ENCODE measurements around the gene NGLY1. TPM values are rescaled to one million over a fixed set of nuclear protein-coding genes. Genes with fewer than 3 reads are reported as not detected.

Gene NGLY1
- 39.4 and 45.1 TPM in 2 replicates for total RNA-seq (2014; rRNA removed; shearing (Covaris generic))
- polyA plus RNA-seq (2014; cell fraction: nucleus; rRNA removed), result 32.5 and 47.6 TPM in 2 replicates

GRCh38 chr3:25782938-25783660 lies at the start of gene NGLY1:
NGLY1 (minus strand) TSS chr3:25783443; CDS start chr3:25783390, 53 bp downstream.
- peak; percentile 68 for DNase-seq (ENCODE audit: extremely low read depth, low read depth)

DNA sequence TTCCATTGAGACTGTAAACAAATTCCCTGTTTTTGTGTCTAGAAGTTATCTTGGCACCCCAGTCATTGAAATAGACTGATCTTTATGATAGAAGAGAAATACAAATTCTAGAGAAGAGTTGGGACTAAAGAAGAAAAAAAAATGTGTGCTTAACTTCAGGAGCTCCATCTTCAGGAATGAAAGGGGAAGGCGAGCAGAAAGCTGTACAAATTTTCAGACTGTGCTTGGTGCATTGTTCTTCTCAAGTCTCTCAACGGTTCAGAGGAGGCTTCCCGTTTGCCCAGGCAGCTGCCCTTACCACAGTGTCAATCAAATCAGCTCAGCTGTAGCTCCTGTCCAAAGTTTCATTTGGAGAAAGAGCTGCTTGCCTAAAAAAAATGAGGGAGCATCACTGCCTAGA lies 48.3 kb upstream of the NGLY1 start:
- DNase-seq (ENCODE audit: extremely low read depth, low read depth), result no peak

DNA sequence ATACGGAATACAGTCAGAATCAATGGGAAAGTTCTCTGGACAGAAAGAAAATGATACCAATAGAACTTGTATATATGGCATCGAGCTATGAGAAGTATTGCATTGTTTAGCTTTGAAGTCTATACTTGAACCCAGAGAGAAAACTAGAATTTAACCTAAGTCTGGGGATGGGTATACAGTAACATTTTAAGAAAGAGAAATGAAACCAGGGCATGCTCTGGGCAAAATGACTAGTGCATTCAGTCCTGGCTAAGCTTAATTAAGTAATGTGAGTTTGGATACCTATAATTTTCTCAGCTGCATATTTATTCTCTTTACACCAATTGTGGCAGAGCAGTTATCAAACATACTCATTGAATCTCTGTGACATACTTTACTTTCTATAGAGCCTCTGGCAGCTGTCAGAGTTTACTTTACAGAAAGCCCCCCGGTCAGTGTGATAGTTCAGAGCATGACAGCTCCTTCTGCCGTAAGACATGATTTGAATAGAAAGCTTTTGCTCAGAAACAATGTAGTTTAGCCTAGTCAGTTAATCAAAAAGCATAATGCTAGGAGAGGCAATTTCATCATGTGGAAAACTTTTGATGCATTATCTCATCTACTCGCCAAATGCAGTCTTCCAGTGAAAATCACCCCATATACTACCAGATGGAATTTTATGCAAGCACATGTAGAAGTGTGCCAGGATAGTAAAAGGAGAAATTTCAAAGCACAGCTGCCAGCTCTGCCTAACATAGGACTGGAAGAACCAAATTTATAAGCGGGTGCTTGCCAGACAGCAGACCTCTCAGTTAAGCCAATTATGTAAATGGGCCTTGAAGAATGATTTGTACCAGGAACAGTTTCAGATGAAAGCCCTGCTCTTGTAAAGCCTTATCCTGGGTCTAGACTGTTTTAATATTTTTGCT lies 47.4 kb upstream of the NGLY1 start:
- DNase-seq (ENCODE audit: extremely low read depth, low read depth), result no peak

- no peak for DNase-seq (ENCODE audit: extremely low read depth, low read depth)
These were observed 43.3 kb upstream of the NGLY1 start for GRCh38 chr3:25826510-25826909.

- DNase-seq (ENCODE audit: extremely low read depth, low read depth), result no peak
These were observed 40.1 kb upstream of the NGLY1 start for GRCh38 chr3:25823314-25823713.

DNA sequence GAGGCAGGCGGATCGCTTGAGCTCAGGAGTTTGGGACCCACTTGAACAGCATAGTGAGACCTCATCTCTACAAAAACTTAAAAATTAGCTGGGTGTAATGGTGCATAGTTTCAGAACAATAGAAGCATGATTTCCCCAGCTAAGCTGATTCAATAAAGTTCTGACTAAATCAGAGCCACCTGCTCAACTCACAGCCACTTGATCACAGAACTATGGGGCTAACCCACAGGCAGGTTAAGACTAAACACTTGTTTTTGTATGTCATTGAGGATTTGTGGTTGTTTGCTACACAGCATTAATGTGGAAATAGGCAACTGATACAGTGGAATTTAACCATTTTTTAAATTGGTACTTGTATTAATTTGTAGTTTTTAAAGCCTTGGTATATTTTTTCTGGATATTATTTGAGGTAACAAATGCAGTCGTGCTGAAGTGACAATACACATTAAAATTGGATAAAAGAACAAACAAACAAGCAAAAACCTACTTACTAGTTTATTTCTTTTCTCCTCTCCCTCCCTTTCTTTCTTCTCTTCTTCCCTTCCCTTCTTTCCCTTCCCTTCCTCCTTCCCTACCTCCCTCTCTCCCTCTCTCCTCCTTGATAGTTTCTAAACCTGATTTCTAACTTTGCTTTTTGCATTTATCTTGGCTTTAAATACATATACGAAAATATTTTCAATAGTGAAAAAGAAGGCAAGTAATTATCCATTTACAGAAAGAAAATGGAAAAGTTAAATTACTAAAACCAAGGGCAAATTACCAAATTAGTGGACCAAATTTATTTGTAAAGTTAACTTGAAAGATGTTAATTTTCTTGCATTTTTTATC lies 38.7 kb upstream of the NGLY1 start:
- no peak for DNase-seq (ENCODE audit: extremely low read depth, low read depth)

DNA sequence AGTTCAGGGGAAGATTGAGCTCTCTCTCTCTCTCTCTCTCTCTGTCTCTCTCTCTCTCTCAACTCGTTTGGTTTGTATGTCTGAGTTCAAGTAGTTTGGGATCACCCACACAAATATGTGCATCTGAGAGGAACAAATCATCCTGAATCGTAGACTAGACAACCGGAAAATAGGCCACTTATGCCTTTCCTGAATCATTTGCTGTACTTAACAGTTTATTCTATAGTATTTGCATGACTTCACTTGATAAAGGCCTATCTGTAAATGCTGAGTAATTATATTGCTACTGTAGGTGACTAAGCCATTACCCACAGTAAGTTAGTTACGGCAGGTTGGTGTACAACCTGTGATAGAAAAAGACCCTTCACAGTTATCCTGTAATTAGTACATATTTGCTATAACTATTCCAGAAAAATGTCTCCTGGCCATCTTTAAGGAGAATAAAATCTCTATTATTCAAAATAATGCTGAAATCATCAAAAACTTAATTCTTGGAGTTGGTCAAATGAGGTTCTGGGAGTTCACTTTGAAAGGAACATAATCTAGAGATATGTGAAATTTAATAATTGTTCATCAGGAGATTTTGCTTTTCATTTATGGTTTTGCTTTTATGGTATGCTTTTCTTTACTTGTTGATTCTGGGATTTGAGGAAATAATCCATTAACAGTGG lies 37.7 kb upstream of the NGLY1 start:
- DNase-seq (ENCODE audit: extremely low read depth, low read depth), result no peak

DNA sequence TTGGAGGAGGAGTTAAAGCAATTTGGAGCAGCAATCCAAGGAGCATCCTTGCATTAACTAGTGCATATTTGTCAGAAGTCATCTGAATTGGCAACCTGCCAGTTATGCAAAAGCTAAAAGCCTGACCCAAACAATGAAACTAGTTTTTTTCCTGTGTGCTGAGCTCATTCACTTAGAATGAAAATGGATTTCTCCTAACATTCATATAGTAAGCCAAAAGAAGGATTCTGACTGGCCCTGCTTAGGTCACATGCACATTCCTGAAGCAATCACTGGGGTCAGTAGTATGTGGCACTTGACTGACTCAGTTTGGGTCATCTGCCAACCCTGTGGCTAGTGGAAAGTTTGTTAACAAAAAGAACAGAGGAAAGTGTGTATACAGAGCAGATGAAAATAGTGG lies 37.1 kb upstream of the NGLY1 start:
- no peak for DNase-seq (ENCODE audit: extremely low read depth, low read depth)

DNA sequence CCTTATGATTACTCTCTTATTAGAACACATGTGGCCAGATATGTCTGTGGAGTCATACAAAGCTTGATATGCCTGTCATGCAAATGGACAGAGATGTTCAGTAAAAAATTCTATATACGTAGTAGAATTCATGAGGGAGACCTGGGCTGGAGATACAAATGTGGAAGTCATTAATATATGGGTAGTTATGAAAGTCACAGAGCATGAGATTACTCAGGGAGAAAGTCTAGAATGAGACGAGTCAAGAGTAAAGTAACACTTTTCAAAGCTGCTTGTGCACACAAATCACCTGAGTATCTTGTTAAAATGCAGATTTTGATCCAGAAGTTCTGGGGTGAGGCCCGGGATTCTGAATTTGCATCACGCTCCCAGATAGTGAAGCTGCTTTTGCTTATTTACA lies 35.1 kb upstream of the NGLY1 start:
- DNase-seq (ENCODE audit: extremely low read depth, low read depth), result no peak

GRCh38 chr3:25817638-25818037 lies 34.4 kb upstream of the NGLY1 start:
- DNase-seq (ENCODE audit: extremely low read depth, low read depth), result no peak

DNA sequence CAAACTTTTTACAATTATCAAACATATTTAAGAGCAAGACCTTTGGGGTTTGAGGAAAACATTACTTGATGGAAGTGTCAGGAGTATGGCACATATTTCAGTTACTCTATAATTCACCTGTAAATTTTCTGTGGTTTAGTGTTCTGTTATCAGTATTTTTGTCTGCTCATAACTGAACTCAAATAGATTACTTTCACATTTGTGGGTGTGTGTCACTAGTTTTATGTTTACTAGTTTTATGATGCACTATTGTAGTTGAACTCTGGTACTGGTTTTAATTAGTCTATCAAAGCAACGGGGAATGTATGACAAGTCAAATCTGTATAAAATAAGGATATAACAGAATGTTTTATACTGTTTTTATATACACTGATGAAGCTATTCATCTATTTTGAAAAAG lies 33.9 kb upstream of the NGLY1 start:
- no peak for DNase-seq (ENCODE audit: extremely low read depth, low read depth)

DNA sequence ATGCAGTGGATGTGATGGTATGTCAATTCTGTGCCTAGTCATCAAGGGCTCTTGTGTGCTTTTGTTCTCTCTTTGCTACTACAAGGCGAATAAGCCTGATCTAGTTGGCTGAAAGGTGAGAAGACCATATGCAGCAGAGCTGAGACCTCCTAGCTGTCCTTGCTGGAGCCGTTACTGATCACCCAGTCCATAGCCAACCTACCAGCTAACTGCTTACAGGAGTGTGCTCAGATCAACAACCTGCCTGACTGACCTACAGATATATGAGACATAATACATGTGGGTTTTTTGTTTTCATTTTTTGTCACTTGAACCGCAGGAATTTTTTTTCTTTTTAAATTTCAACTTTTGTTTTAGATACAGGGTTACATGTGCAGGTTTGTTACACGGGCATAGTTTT lies 29.4 kb upstream of the NGLY1 start:
- DNase-seq (ENCODE audit: extremely low read depth, low read depth), result no peak

GRCh38 chr3:25804676-25805075 lies 21.4 kb upstream of the NGLY1 start:
- no peak for DNase-seq (ENCODE audit: extremely low read depth, low read depth)

DNA sequence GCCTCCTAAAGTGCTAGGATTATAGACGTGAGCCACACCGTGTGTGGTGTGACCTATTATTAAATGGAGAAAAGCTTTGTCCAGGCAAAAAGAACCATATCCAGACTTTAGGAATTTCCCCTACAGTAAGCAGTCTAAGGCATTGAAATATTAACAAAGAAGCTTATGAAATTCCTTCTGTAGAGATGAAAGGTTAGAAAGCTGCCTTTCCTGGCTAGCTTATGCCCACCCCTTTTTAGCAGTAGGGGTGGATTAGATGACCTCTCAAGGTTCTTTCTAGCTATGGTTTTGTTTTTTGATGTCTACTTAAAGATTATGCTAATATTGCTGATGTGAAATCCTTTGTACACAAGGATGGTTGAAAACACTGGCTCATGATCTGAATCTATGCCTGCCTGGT lies 20.6 kb upstream of the NGLY1 start:
- DNase-seq (ENCODE audit: extremely low read depth, low read depth), result no peak

DNA sequence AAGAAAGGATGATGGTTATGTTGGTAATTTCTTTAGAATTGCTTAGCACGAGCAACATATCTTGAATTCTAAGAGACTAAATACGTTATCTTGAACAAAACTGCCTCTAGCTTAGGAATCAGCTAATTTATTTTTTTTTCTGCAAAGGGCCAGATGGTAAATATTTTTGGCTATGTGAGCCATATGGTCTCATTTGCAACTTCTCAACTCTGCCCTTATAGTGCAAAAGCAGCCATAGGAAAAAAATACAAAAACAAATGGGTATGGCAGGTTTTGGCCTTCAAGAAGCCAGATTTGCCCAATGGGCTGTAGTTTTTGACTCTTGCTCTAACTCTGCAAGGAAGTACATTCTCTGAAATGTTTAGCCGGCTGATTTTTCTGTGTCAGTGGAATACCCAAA lies 18.5 kb upstream of the NGLY1 start:
- DNase-seq (ENCODE audit: extremely low read depth, low read depth), result no peak

DNA sequence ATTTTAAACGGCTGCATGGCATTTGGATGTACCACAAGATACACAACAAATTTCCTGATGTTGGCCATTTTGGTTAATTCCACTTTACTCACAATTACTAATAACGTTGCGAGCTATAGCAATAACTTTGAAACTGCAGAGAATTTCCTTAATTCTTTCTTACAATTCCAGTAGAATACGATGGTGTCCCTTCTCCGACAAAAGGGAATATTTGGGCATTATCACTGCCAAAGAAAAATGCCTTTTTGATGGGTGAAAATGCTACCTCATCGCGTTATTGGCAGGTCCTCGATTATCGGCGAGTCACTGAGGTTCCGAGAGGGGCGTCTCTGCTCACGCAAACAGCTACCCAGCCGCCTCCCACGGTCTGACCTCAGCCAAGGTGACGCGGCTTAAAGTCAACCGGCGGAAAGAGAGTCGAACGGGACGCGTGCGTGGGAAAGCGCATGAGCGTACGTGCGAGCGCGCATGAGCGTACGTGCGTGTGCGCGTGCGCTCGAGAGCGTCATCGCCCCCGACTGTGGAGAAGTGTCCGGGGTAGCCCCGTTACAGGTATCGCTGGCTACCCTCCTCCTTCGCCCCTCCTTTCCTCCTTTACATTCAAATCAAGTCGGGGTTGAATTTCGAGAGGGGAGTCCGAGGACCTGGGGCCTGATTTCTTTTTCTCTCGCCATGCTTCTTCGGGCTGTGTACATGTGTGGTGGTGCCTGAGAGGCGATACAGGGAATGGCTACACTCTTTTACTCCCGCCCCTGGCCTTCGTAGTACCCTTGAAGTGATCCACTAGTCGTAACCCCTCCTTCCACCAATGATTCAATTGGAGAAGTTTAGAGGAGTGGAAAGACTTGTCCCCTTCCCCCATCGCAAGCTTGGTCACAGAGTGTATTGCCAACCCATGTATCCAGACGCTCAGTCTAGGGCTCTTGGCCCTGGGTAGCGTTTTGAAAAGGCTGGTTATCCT lies 6.6 kb upstream of the NGLY1 start, which contains the start of gene OXSM:
TSS of gene OXSM (plus strand) at position 495 of the 961 bp plus-strand sequence. CDS start 931 bp downstream, outside the sequence.
- DNase-seq (ENCODE audit: extremely low read depth, low read depth), result peak; percentile 89

GRCh38 chr3:25789209-25789595 lies 6.0 kb upstream of the NGLY1 start:
- no peak for DNase-seq (ENCODE audit: extremely low read depth, low read depth)

- DNase-seq (ENCODE audit: extremely low read depth, low read depth), result no peak
These were observed 4.4 kb upstream of the NGLY1 start for GRCh38 chr3:25787689-25788088.

- DNase-seq (ENCODE audit: extremely low read depth, low read depth), result no peak
These were observed 2.6 kb upstream of the NGLY1 start for GRCh38 chr3:25785826-25786225.

All from NCI-H460 (cell line).